Activated naive CD8-positive, alpha-beta T cell treated with anti-CD3 and anti-CD28 coated beads for 36 hours (primary cell): ENCODE data around the gene VAT1L. TPM values are rescaled to one million over a fixed set of nuclear protein-coding genes. Genes with fewer than 3 reads are reported as not detected.

Experiments used
- DNase-seq: peaks from one replicate; pipeline ENCODE4 v3.0.0; 2021
- H3K27ac Mint-ChIP-seq: one replicate; pipeline ENCODE4 v1.8.0; 2022; ENCODE audit warnings: mild to moderate bottlenecking, moderate library complexity, mixed read lengths
- H3K27me3 Mint-ChIP-seq: one replicate; pipeline ENCODE4 v1.8.0; 2022; ENCODE audit warnings: mild to moderate bottlenecking, mixed read lengths
- H3K36me3 Mint-ChIP-seq: one replicate; pipeline ENCODE4 v1.8.0; 2021; ENCODE audit warnings: mild to moderate bottlenecking, mixed read lengths
- H3K4me1 Mint-ChIP-seq: one replicate; pipeline ENCODE4 v1.8.0; 2021; ENCODE audit warnings: mixed read lengths
- H3K4me3 Mint-ChIP-seq: one replicate; pipeline ENCODE4 v1.8.0; 2022; ENCODE audit warnings: mild to moderate bottlenecking, moderate library complexity, mixed read lengths
- H3K9me3 Mint-ChIP-seq: one replicate; pipeline ENCODE4 v1.8.0; 2022; ENCODE audit warnings: mixed read lengths
- total RNA-seq, 2 experiments: library from RNA; stranded (reverse); gene quantifications; one replicate each; pipeline ENCODE4 v1.2.3, GENCODE V29; 2021

The VAT1L gene
- total RNA-seq, 2 experiments from 2014 or later = not detected

DNA sequence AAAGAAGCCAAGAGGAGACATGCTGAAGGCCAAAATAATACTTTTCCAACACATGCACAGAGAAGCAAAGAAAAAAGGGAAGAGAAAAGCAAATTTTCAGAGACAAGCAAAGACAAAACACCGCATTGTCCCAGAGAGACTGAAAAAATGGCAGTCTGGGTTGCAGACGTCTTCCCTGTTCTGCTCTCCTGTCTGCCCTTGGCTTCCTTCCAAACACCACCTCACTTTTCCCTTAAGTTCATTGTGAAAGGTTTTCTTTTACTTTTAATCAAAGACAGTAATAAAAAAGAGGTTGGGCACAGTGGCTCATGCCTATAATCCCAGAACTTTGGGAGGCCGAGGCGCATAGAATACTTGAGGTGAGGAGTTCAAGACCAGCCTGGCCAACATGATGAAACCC lies 21.2 kb upstream of the VAT1L start:
- H3K4me1 Mint-ChIP-seq = no peaks in the 10 kb centered on the region
- DNase-seq = no peak
- no peak overlapping the region for H3K4me3 Mint-ChIP-seq
- no peak overlapping the region for H3K27ac Mint-ChIP-seq
- no peaks in the 10 kb centered on the region for H3K9me3 Mint-ChIP-seq
- peaks cover 7% of the 10 kb centered on the region for H3K27me3 Mint-ChIP-seq
- no peaks in the 10 kb centered on the region for H3K36me3 Mint-ChIP-seq

DNA sequence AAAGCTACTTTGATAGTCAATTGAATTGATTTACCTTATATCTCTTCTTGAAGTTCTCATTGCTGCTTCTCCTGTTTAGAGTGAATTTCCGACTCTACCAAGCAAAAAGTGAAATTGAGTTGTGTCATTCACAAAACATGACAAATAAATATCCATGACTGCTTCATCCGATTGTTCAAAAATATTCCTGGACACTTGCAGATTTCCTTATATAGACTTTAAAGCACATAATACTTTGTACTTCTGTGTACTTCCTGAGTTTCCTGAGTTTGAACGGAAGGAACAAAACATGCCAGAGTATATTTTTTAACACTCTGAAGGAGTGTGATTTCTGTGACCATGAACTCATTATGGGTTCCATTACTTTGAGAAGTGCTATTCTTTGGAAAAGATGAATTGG lies 20.5 kb upstream of the VAT1L start:
- Mint-ChIP-seq H3K27ac (no peak overlapping the region), H3K4me1 (no peaks in the 10 kb centered on the region), H3K4me3 (no peak overlapping the region), H3K36me3 (no peaks in the 10 kb centered on the region), H3K27me3 (peaks cover 7% of the 10 kb centered on the region), H3K9me3 (no peaks in the 10 kb centered on the region)
- DNase-seq = no peak

DNA sequence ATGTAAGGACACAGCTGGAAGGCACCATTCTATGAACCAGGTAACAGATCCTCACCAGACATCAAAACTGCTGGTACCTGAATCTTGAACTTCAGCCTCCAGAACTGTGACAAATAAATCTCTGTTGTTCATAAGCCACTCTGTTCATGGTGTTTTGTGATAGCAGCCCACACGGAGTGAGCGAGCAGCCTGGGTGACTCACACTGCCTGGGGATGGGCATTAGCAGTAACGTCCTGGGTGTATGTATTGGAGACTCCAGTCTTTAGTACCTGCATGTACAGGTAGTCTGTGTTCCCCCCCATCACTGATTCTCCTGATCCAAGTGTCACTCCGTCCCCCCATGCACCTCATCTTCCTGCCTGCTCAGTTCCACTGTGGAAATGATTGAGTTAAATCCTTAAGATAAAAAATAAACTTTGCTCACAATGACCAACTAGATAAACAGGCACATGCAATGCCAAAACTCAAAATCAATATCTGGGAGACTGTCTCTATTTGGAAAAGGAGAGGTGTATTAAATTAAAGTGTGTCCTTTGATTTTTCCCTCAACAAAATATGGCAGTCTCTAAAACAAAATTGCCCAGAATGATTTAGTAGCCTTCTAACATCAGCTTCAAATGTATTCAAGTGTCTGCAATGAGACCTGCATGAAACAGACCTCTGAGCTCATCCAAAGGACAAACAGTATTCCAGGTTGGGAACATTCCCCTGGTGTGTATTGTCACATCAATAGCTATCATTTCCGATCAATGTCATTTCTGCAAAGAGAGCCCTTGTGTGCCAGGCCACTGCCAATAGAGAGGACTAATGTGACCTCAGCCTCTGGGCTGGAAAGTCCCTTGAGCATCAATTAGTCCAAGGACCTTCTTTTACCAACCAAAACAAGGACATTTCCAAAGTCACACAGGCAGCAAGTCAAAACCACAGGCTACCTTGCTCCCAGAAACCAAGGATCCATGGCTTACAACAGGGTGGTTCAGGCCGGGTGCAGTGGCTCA lies 12.2 kb upstream of the VAT1L start:
- no peak overlapping the region for H3K4me3 Mint-ChIP-seq
- no peaks in the 10 kb centered on the region for H3K9me3 Mint-ChIP-seq
- DNase-seq = no peak
- no peak overlapping the region for H3K27ac Mint-ChIP-seq
- no peaks in the 10 kb centered on the region for H3K36me3 Mint-ChIP-seq
- no peaks in the 10 kb centered on the region for H3K4me1 Mint-ChIP-seq
- H3K27me3 Mint-ChIP-seq = peaks cover 4% of the 10 kb centered on the region

DNA sequence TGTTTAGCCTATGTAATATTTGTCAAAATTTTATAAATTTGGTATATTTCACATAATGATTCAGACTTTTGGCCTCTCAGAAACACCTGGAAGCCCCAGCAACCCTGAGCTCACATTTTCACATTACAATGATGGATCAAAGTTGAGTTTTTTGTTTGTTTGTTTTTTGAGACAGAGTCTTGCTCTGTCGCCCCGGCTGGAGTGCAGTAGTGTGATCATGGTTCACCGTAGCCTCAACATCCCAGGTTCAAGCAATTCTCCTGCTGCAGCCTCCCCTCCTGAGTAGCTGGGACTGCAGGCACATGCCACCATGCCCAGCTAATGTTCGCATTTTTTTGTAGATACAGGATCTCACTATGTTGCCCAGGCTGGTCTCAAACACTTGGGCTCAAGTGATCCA lies 10.6 kb upstream of the VAT1L start:
- DNase-seq = no peak
- no peak overlapping the region for H3K4me3 Mint-ChIP-seq
- H3K27me3 Mint-ChIP-seq = peaks cover 4% of the 10 kb centered on the region
- no peaks in the 10 kb centered on the region for H3K9me3 Mint-ChIP-seq
- H3K36me3 Mint-ChIP-seq = no peaks in the 10 kb centered on the region
- no peaks in the 10 kb centered on the region for H3K4me1 Mint-ChIP-seq
- H3K27ac Mint-ChIP-seq = no peak overlapping the region

DNA sequence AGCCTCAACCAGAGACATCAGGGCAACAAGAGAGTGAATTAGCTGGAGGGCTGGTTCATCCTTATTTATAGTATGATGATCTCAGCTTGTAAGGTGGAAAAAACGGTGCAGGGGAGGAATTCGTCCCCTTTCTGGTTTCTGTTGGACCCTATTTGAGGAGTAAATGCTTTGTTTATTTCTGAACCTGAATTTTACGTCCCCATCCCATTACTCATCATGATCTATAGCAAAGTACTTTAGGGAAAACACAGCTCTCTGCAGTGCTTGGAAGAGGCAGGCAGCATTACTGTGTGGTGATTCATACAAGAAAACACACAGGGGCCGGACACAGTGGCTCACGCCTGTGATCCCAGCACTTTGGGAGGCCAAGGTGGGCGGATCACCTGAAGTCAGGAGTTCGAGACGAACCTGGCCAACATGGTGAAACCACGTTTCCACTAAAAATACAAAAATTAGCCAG lies 8.0 kb upstream of the VAT1L start:
- H3K4me3 Mint-ChIP-seq = no peak overlapping the region
- H3K27me3 Mint-ChIP-seq = peaks cover 6% of the 10 kb centered on the region
- H3K36me3 Mint-ChIP-seq = no peaks in the 10 kb centered on the region
- no peak overlapping the region for H3K27ac Mint-ChIP-seq
- H3K9me3 Mint-ChIP-seq = no peaks in the 10 kb centered on the region
- DNase-seq = no peak
- no peaks in the 10 kb centered on the region for H3K4me1 Mint-ChIP-seq

DNA sequence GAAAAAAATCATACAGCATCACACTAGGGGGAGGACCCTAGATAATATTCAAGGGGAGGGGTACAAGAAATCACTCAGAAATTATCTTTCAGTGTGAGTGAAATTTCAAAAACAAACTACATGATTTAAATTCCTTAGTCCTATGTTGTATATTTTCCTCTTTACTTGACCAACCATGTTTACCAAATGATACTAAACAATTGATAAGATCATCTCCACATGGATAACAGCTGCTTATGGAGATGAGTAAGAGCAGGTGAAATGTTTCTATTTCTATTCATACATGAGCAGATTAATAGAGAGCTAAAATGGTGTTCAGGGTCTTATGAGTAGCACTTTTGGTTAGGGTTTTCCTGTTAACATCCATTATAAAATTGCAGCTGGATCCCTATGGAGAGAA lies 7.3 kb upstream of the VAT1L start:
- H3K4me1 Mint-ChIP-seq = no peaks in the 10 kb centered on the region
- H3K27me3 Mint-ChIP-seq = peaks cover 11% of the 10 kb centered on the region
- no peaks in the 10 kb centered on the region for H3K9me3 Mint-ChIP-seq
- no peaks in the 10 kb centered on the region for H3K36me3 Mint-ChIP-seq
- no peak overlapping the region for H3K4me3 Mint-ChIP-seq
- no peak for DNase-seq
- H3K27ac Mint-ChIP-seq = no peak overlapping the region

DNA sequence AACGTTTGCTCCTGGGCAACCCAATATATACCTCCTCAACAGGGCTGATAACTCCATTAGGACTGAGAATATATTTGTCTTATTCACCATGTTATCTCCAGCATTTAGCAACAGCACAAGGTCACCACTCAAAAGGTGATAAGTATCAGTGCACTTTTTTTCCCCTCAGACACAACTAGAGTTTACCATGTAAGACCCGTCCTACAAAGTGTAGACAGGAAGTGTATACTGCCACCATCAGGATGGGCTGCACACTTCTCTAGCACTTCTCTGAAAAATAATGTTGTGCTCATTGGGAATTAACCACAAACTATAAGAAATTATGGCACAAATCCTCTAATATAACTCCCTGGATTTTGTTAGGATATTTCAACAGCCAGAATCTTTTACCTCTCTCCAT lies 5.7 kb upstream of the VAT1L start:
- Mint-ChIP-seq H3K4me3 (no peak overlapping the region), H3K27me3 (peaks cover 27% of the 10 kb centered on the region), H3K27ac (no peak overlapping the region), H3K36me3 (no peaks in the 10 kb centered on the region), H3K9me3 (no peaks in the 10 kb centered on the region), H3K4me1 (no peaks in the 10 kb centered on the region)
- DNase-seq = no peak

DNA sequence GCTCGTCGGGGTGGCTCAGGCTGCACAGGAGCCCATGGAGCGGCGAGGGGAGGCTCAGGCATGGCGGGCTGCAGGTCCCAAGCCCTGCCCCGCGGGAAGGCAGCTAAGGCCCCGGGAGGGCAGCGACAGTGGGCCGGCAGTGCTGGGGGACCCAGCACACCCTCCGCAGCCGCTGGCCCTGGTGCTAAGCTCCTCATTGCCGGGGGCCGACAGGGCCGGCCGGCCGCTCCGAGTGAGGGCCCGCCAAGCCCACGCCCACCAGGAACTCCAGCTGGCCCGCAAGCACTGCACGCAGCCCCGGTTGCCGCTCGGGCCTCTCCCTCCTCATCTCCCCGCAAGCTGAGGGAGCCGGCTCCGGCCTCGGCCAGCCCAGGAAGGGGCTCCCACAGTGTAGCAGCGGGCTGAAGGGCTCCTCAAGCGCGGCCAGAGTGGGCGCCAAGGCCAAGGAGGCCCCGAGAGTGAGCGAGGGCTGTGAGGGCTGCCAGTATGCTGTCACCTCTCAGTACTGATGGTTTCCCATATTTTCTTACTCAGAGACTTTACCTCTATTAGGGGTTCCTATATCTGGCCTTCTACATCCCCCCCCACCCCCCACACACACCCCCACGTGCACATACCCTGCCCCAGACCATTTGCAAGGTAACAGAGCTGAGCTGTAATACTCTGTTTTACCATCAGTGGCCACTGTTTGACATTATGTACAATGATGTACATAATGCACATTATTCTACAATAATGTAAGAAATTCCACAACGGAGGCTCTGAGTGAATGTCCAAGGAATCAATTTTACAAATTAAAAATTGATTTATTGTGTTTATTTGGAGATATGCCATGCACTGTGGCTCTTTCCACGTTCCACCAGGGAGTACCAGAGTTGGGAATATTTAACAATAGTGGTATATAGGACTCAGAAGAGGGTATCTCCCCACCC lies 3.7 kb upstream of the VAT1L start:
- no peaks in the 10 kb centered on the region for H3K9me3 Mint-ChIP-seq
- H3K4me3 Mint-ChIP-seq = no peak overlapping the region
- no peak for DNase-seq
- peaks cover 6% of the 10 kb centered on the region for H3K4me1 Mint-ChIP-seq
- H3K36me3 Mint-ChIP-seq = no peaks in the 10 kb centered on the region
- H3K27me3 Mint-ChIP-seq = peaks cover 41% of the 10 kb centered on the region
- H3K27ac Mint-ChIP-seq = no peak overlapping the region

DNA sequence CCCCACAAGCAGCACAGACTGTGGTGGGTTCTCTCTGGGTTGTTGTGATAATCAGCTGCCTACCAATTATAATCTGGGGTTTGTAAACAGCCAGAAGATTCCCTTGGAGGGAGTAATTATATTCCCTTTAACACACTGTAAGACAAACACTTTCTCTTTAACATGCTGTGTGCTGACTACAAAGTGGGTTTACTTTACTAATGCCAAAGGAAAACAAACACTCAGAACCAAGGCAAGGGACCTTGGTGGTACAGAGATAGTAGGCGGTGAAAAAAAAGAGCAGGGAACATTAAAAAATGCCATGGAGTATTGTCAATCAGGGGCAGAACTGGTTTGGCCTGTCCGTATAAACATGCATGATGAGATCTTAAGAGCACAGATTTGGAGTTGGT lies 3.0 kb upstream of the VAT1L start:
- Mint-ChIP-seq H3K4me3 (no peak overlapping the region), H3K27me3 (peaks cover 46% of the 10 kb centered on the region), H3K36me3 (no peaks in the 10 kb centered on the region), H3K4me1 (peaks cover 6% of the 10 kb centered on the region), H3K27ac (no peak overlapping the region), H3K9me3 (no peaks in the 10 kb centered on the region)
- no peak for DNase-seq

DNA sequence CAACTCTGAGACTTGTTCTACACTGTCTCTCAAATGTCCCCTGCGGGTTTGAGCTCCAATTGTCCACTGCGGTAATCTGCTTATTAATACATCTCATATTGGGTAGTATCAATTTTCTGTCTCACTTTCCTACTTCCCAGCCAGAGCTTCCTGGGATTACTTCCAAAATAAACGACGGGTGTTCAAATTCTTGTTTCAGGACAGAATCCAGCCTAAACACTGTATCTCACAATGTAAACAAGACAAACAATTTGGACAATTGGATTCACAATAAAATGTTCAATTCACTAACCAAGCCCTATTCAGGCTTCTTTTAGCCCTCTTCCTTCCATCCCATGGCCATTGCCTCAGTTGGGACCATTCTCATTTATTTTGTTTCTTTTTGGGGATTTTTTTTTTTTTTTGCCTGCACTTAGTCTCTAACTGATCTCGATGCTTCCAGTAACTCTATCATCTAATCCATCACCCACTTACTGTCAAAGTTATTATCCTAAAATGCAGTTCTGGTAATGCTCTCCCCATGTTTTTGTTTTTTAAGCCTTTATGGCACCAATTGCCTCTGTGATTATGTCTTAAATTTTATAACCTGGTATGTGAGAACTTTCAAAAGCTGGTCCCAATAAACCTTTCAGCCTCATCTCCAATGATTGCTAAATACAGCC lies 2.0 kb upstream of the VAT1L start:
- peaks cover 6% of the 10 kb centered on the region for H3K4me1 Mint-ChIP-seq
- no peak overlapping the region for H3K4me3 Mint-ChIP-seq
- H3K9me3 Mint-ChIP-seq = no peaks in the 10 kb centered on the region
- peaks cover 56% of the 10 kb centered on the region for H3K27me3 Mint-ChIP-seq
- DNase-seq = no peak
- H3K27ac Mint-ChIP-seq = no peak overlapping the region
- H3K36me3 Mint-ChIP-seq = no peaks in the 10 kb centered on the region

DNA sequence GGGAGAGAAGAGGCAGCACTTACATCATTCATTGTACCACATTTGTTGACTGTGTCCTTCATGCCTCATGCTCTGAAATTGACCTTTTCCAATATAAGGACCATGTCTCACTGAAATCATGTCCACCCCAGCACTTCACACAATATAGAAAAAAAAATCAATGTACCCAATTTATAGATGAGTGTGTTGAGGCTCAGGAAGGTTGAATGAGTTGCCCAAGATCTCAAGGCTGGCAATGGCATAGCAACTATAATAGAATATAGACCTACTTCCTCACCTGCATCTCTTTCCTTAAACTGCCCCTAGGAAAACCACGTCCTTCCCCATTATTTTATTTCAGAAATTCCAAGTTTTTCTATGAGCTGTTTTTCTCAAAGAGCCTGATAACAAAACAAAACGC lies 912 bp upstream of the VAT1L start:
- no peak overlapping the region for H3K4me3 Mint-ChIP-seq
- H3K27me3 Mint-ChIP-seq = peaks cover 67% of the 10 kb centered on the region
- no peaks in the 10 kb centered on the region for H3K36me3 Mint-ChIP-seq

DNA sequence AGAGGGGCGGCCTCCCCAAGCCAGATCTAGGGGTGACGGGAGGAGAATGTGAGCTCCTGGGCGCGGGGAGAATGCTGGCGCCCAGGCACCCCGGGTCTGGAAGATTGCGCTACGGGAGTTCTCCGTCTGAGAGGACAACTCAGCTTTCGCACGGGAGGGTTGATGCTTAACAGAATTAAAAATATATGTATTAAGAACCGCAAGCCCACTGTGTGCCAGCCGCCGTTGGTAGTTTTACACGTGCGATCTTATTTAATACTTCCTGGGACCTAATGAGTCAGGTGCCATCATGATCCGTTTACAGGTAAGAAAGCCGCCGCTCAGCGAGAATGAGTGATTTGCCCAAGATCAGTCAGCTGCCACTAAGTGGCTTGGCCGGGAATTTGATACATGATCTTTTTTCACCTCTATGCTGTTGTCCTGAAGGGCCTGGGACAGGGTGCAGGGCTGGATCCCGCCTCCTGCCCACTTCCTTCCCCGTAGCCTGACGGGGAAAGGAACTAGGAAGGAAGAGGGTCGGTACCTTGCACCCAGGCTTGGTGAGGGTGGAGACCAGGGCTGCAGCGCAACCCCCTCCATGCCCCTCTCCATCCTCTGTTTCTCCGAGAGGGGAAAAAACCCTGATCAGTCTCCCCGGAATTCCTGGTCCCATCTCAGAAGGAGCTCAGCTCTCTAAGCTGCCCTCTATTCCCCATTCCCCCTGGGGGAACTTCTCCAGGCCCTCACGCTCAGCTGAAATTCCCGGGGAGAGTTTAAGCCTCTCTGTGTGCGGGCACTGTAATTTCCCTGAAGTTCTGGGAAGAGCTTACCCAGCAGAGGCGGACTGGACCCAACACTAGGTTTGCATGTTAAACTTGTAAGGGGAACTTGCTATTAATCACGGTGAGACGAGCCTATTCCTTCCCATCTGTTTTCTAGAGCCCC lies 983 bp downstream of the VAT1L start:
- H3K27me3 Mint-ChIP-seq = peaks cover 67% of the 10 kb centered on the region
- H3K27ac Mint-ChIP-seq = no peak overlapping the region
- no peak for DNase-seq
- no peaks in the 10 kb centered on the region for H3K36me3 Mint-ChIP-seq
- H3K4me3 Mint-ChIP-seq = no peak overlapping the region
- no peaks in the 10 kb centered on the region for H3K9me3 Mint-ChIP-seq
- H3K4me1 Mint-ChIP-seq = peaks cover 6% of the 10 kb centered on the region

More for the DNA sequence above, 912 bp upstream of the VAT1L start:
- Mint-ChIP-seq H3K9me3 (no peaks in the 10 kb centered on the region), H3K27ac (no peak overlapping the region), H3K4me1 (peaks cover 6% of the 10 kb centered on the region)
- DNase-seq = no peak

DNA sequence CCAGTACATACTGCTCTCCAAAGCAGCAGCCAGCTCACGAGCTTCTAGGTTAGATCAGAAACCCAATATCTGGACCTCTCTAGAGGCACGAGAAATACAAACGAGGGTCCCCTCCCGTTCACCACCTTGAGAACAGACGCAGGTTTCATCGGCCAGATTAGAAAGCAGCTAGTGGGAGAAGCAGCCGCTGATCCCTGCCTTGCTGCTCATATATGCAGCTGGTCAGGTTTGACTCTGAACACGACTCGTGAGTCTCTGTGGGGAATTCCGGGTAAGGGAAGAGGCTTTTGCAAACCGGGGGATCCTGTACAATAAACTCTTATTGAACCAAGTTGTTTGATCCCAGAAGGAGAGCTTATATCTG lies 1.6 kb downstream of the VAT1L start:
- no peak for DNase-seq
- Mint-ChIP-seq H3K4me1 (peaks cover 6% of the 10 kb centered on the region), H3K36me3 (no peaks in the 10 kb centered on the region), H3K27me3 (peaks cover 67% of the 10 kb centered on the region), H3K4me3 (no peak overlapping the region), H3K27ac (no peak overlapping the region), H3K9me3 (no peaks in the 10 kb centered on the region)

DNA sequence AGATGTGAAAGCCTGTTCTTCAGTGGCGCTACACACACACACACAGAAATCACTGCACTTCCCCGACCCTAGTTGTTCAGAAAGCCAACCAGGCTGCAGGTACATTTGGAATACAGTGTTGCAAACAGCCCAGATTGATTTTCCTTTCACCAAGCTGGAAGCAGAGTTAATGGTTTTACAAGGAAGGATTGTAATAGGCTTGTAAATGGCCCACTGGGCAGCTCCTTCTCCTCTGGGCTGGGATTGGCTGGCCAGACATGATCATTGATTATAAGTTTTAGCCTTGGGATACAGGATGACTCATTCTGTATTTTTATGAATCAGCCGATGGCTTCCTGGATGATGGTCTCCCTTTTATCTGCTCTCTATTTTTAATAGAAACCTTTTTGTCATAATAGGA lies 2.5 kb downstream of the VAT1L start:
- H3K9me3 Mint-ChIP-seq = no peaks in the 10 kb centered on the region
- no peaks in the 10 kb centered on the region for H3K36me3 Mint-ChIP-seq
- H3K4me3 Mint-ChIP-seq = no peak overlapping the region
- DNase-seq = no peak
- H3K27me3 Mint-ChIP-seq = peaks cover 62% of the 10 kb centered on the region
- peaks cover 6% of the 10 kb centered on the region for H3K4me1 Mint-ChIP-seq
- no peak overlapping the region for H3K27ac Mint-ChIP-seq
